Heart right ventricle (tissue), 16 donors: ENCODE measurements around the gene UCP2. TPM values are rescaled to one million over a fixed set of nuclear protein-coding genes. Genes with fewer than 3 reads are reported as not detected.

Source experiments
- ATAC-seq, 8 donors: fragments of 200-7000 bp; cut with Tn5 transposase; one replicate each; pipeline ENCODE4 v1.9.1; 2020; ENCODE audit warnings: mild to moderate bottlenecking in 8 of 8, moderate library complexity in 8 of 8, moderate number of reproducible peaks in 1 of 8
- DNase-seq, 2 donors: peaks; one replicate each; pipeline ENCODE4 v3.0.0-alpha.2; 2020
- H3K27ac ChIP-seq, 10 donors: fragments of 200-600 bp; sonication (generic) in 2 of 10; one replicate each; pipeline versions ENCODE4 v1.5.0 to v1.8.0; 2020 to 2022; ENCODE audit warnings: mild to moderate bottlenecking in 3 of 10
- H3K27me3 ChIP-seq, 7 donors: fragments of 200-600 bp; one replicate each; pipeline ENCODE4 v1.8.0; 2021 to 2022; ENCODE audit warnings: mild to moderate bottlenecking in 2 of 7
- H3K36me3 ChIP-seq, 9 donors: fragments of 200-600 bp; sonication (generic) in 1 of 9; one replicate each; pipeline versions ENCODE4 v1.5.0 to v1.8.0; 2020 to 2022; ENCODE audit warnings: mild to moderate bottlenecking in 2 of 9
- H3K4me1 ChIP-seq, 9 donors: fragments of 200-600 bp; sonication (generic) in 1 of 9; one replicate each; pipeline versions ENCODE4 v1.5.0 to v1.8.0; 2020 to 2022; ENCODE audit warnings: mild to moderate bottlenecking in 4 of 9
- H3K4me3 ChIP-seq, 10 donors: fragments of 200-600 bp; sonication (generic) in 2 of 10; one replicate each; pipeline versions ENCODE4 v1.5.0 to v1.8.0; 2020 to 2022; ENCODE audit warnings: mild to moderate bottlenecking in 7 of 10, moderate library complexity in 2 of 10
- H3K9me3 ChIP-seq, 11 donors: fragments of 200-600 bp in 10 of 11; sonication (generic) in 2 of 11; one replicate each; pipeline versions ENCODE4 v1.5.0 to v1.8.0; 2013 to 2022; ENCODE audit warnings: mild to moderate bottlenecking in 2 of 11, control low read depth in 1 of 11, moderate library complexity in 1 of 11
- CTCF ChIP-seq, 9 donors: fragments of 200-600 bp; sonication (generic) in 2 of 9; IDR thresholded peaks; one replicate each; pipeline versions ENCODE4 v1.5.0 to v1.8.0; 2021 to 2022; ENCODE audit warnings: antibody characterized with exemption in 9 of 9, mild to moderate bottlenecking in 5 of 9, moderate library complexity in 1 of 9
- WGBS, 2 donors: extraction: QIAGEN DNeasy Blood & Tissue Kit; methylation state at CpG; one replicate each; pipeline ENCODE4 v1.1.7; 2013; ENCODE audit warnings: inconsistent platforms in 1 of 2; 5-methylcytosine and 5-hydroxymethylcytosine counted together
- intact Hi-C, 10 donors: fragments of 100-400 bp; cut with DNase I; formaldehyde crosslinking; loops; one replicate each; pipeline versions ENCODE4 v1.11.1 to v1.14.2; 2022
- polyA plus RNA-seq, 2 donors: library from polyadenylated mRNA; stranded (reverse); fragments of 200-250 nt; gene quantifications; one replicate each; pipeline ENCODE4 v1.2.3, GENCODE V29; 2013
- total RNA-seq, 10 donors: library from RNA; stranded (reverse); fragmentation: NEBNext Ultra II Directional in 3 of 10; extraction: Animal tissue kit (Norgen Biotek cat#: 25700) in 3 of 10; gene quantifications; one replicate each; pipeline versions ENCODE4 v1.2.1 to v1.2.4, GENCODE V29; 2021 to 2023
- donor health status: Arrhythmogenic right ventricular cardiomyopathy.
- donor health status: ischemic (EF 13 %, LVEDD 7.1; RV severe dilation, severe dysfunction).
- donor health status: healthy with polysubstance abuse.
- donor health status: DM: no; HTN: yes; CAD: no.
- donor health status: DM: no; HTN: no; CAD: no.
- donor health status: ischemic (EF 25% LVEDD 6.9; RV normal size, moderate dysfunction).
- donor health status: ischemic (EF 25% LVEDD 5.7; RV mildly dilated, moderate dysfunction).
- donor health status: healthy.
- donor health status: DM: yes; HTN: yes; CAD: no.
- donor health status: Ischemic cardiomyopathy.
- donor health status: ischemic (EF 35%, LVEDD 5.7; RV mildly dilated, moderate dysfunction).
- donor health status: nonischemic (EF 11% LVEDD 7.7; RV severe dilation, severe dysfunction).
- donor health status: DM: yes; HTN: yes; CAD: no.
- donor health status: PGD.
- donor health status: ischemic (EF 29% LVEDD 5.4; RV normal size, mild dysfunction).
- donor health status: nonischemic (EF 23%, LVEDD 6.1; RV moderate dilation, normal function).

The UCP2 gene
- total and polyA plus RNA-seq, 12 donors, result 10.2 to 73.3 (median 18.1) TPM

- H3K27ac ChIP-seq, result peak overlapping the region in 2 of 10 donors; percentile 14 to 53
- ATAC-seq, result peak in 1 of 8 donors; percentile 24
- intact Hi-C loops, result loop anchor here in 1 of 10 donors (10.0 kb wide), 1 partner anchor 52 kb away; no protein-coding TSS in a partner anchor
Measured at GRCh38 chr11:73972620-73973449, 9.8 kb downstream of the UCP2 start.

GRCh38 chr11:73972187-73972586 lies 10.5 kb downstream of the UCP2 start:
- no peak for ATAC-seq
- 84 to 100% methylated on average over 1 of the region's 1 CpG for WGBS, 2 donors
- peaks cover 0 to 34% (median 0%) of the 10 kb centered on the region in 9 donors for H3K36me3 ChIP-seq
- TF ChIP-seq CTCF (IDR thresholded peaks at IDR 0.05), result no peak
- intact Hi-C loops, result loop anchor here in 1 of 10 donors (10.0 kb wide), 1 partner anchor 53 kb away; no protein-coding TSS in a partner anchor
- H3K4me3 ChIP-seq, result no peak overlapping the region
- H3K27me3 ChIP-seq, result no peaks in the 10 kb centered on the region
- H3K27ac ChIP-seq, result no peak overlapping the region
- no peak for DNase-seq
- peaks cover 0 to 42% (median 5%) of the 10 kb centered on the region in 9 donors for H3K4me1 ChIP-seq
- H3K9me3 ChIP-seq, result no peaks in the 10 kb centered on the region

More at GRCh38 chr11:73972620-73973449, 9.8 kb downstream of the UCP2 start:
- Histone ChIP-seq H3K9me3 (no peaks in the 10 kb centered on the region), H3K36me3 (peaks cover 0 to 40% (median 2%) of the 10 kb centered on the region in 9 donors), H3K4me3 (no peak overlapping the region), H3K4me1 (peaks cover 0 to 49% (median 5%) of the 10 kb centered on the region in 9 donors), H3K27me3 (no peaks in the 10 kb centered on the region)
- TF ChIP-seq CTCF (IDR thresholded peaks at IDR 0.05), result no peak
- no peak for DNase-seq
- WGBS, 2 donors, result 80 to 85% methylated on average over 11 of the region's 11 CpGs

- ATAC-seq (peak in 1 of 8 donors; percentile 7), DNase-seq (no peak)
- peaks cover 0 to 24% (median 0%) of the 10 kb centered on the region in 9 donors for H3K36me3 ChIP-seq
- WGBS, 2 donors, result 88% methylated on average over 6 of the region's 6 CpGs
- no peak overlapping the region for H3K27ac ChIP-seq
- no peaks in the 10 kb centered on the region for H3K9me3 ChIP-seq
- intact Hi-C loops, result loop anchor here in 1 of 10 donors (10.0 kb wide), 1 partner anchor 54 kb away; no protein-coding TSS in a partner anchor
- H3K4me3 ChIP-seq, result no peak overlapping the region
- H3K4me1 ChIP-seq, result peaks cover 0 to 34% (median 5%) of the 10 kb centered on the region in 9 donors
- TF ChIP-seq CTCF (IDR thresholded peaks at IDR 0.05), result no peak
- H3K27me3 ChIP-seq, result no peaks in the 10 kb centered on the region
Measured at GRCh38 chr11:73971175-73971719, 11.4 kb downstream of the UCP2 start.

- intact Hi-C loops, result loop anchor here in 8 of 10 donors (10.0 kb wide), 6 partner anchors 55 to 125 kb away; no protein-coding TSS in a partner anchor
- 79 to 84% methylated on average over 13 of the region's 13 CpGs for WGBS, 2 donors
- H3K27ac ChIP-seq, result peak overlapping the region in 1 of 10 donors; percentile 47
Measured at GRCh38 chr11:73969991-73970800, 12.4 kb downstream of the UCP2 start.

More at GRCh38 chr11:73969991-73970800, 12.4 kb downstream of the UCP2 start:
- no peaks in the 10 kb centered on the region for H3K27me3 ChIP-seq
- H3K36me3 ChIP-seq, result peaks cover 0 to 14% (median 0%) of the 10 kb centered on the region in 9 donors
- no peak overlapping the region for H3K4me3 ChIP-seq
- no peak for TF ChIP-seq CTCF (IDR thresholded peaks at IDR 0.05)
- H3K9me3 ChIP-seq, result no peaks in the 10 kb centered on the region
- ATAC-seq, result no peak
- H3K4me1 ChIP-seq, result peaks cover 0 to 29% (median 6%) of the 10 kb centered on the region in 9 donors
- no peak for DNase-seq
